GM12875 (cell line): ENCODE measurements around the gene RHOH.
A peak's percentile ranks its signal among the peaks of the same experiment; 100 is the strongest.

Experiments
- H3K4me3 ChIP-seq: one replicate; pipeline ENCODE4 v1.5.1; 2011; ENCODE audit warnings: low read depth, low read length, control low read depth
- CTCF ChIP-seq: IDR thresholded peaks from 2 replicates; pipeline ENCODE4 v1.5.1; 2011; ENCODE audit warnings: low read depth, mild to moderate bottlenecking, control low read depth, inconsistent platforms, low read length, moderate library complexity, borderline replicate concordance; ENCODE audit not compliant: insufficient read depth

RHOH gene

GRCh38 chr4:40165916-40166315, 30.9 kb upstream of the RHOH start:
- no peak overlapping the region for H3K4me3 ChIP-seq
- no peak for TF ChIP-seq CTCF

GRCh38 chr4:40168070-40168469, 28.8 kb upstream of the RHOH start:
- no peak for TF ChIP-seq CTCF
- H3K4me3 ChIP-seq = no peak overlapping the region

- no peak for TF ChIP-seq CTCF
- H3K4me3 ChIP-seq = no peak overlapping the region
Measured at GRCh38 chr4:40170588-40170987, 26.2 kb upstream of the RHOH start.

GRCh38 chr4:40173470-40173875, 23.4 kb upstream of the RHOH start:
- TF ChIP-seq CTCF = no peak
- peak overlapping the region; percentile 16 for H3K4me3 ChIP-seq

- no peak for TF ChIP-seq CTCF
- no peak overlapping the region for H3K4me3 ChIP-seq
Measured at GRCh38 chr4:40176602-40177001, 20.2 kb upstream of the RHOH start.

- H3K4me3 ChIP-seq = no peak overlapping the region
- no peak for TF ChIP-seq CTCF
Measured at GRCh38 chr4:40177591-40177990, 19.2 kb upstream of the RHOH start.

GRCh38 chr4:40178672-40179071, 18.2 kb upstream of the RHOH start:
- no peak overlapping the region for H3K4me3 ChIP-seq
- no peak for TF ChIP-seq CTCF
